H7 (cell line): ENCODE data around the gene STARD6. TPM values are rescaled to one million over a fixed set of nuclear protein-coding genes. Genes with fewer than 3 reads are reported as not detected.
"Not testable (repeated sequence)": the region's sequence is repeated elsewhere in the genome, so short reads cannot be mapped to it uniquely, and the experiment has no call there.

Source experiments
- DNase-seq: peaks from one replicate; pipeline ENCODE4 v3.0.0; 2012
- H3K27me3 ChIP-seq: 2 replicates; pipeline ENCODE4 v1.6.0; 2011; ENCODE audit warnings: mild to moderate bottlenecking, low read length; ENCODE audit not compliant: control insufficient read depth, insufficient read depth
- H3K36me3 ChIP-seq: replicated peaks from 2 replicates; pipeline ENCODE4 v1.5.1; 2011; ENCODE audit warnings: low read length; ENCODE audit not compliant: control insufficient read depth, insufficient read depth
- H3K4me3 ChIP-seq: 2 replicates; pipeline ENCODE4 v1.5.1; 2011; ENCODE audit warnings: low read depth, mild to moderate bottlenecking, control low read depth, low read length, moderate library complexity; ENCODE audit not compliant: insufficient read depth
- total RNA-seq: library from RNA; depleted of rRNA; stranded (reverse); fragments of >200 nt; shearing (Covaris generic); gene quantifications from 2 replicates; pipeline ENCODE4 v1.2.3, GENCODE V29; 2014; rRNA removed

Gene STARD6, protein sequence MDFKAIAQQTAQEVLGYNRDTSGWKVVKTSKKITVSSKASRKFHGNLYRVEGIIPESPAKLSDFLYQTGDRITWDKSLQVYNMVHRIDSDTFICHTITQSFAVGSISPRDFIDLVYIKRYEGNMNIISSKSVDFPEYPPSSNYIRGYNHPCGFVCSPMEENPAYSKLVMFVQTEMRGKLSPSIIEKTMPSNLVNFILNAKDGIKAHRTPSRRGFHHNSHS
- total RNA-seq = not detected in 2 replicates

DNA sequence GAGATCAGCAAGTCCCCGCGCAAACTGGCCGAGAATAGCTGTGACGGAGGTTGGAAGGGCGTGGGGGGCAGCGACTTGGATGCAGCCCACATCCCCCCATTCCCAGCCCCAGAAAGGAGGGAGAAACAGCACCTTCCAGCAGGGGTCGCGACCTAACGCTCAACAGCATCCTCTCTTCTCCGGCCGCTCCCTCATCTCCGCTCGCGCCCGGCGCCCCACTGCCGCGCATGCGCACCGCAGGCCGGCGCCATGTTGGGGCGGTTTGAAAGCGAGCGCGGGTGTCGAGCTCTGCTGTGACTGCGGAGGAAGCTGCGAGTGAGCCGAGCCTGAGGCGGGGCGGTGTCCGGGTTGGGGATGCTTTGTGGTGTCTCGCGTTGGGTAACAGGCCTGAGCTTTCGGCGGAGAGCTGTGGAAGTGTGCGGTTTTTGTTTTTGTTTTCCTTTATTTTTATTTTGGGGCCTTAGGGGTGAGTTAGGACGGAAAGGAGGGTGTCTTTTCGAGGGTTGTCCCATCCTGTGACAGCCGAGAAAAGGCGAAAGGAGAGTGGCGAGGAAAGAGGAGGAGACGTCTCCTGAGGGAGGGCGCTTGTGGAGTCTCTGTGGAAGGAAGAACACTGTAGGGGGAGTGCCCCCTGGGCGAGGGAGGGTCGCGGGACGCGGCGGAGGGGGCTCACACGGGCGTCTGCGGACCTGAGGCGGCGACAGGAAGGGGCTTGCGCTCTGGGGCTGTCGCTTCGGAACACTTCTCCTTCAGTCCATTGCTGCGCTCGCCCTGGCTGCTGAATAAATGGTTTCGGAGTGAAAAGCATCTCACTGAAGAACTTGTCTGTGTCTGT lies at the start of gene STARD6, which contains the start of gene C18orf54:
Gene STARD6 (minus strand): TSS at position 199 of the 835 bp plus-strand sequence. CDS start 3,285 bp downstream, outside the sequence.
Gene C18orf54 (plus strand): TSS at position 247 of the 835 bp plus-strand sequence. CDS start 2,667 bp downstream, outside the sequence.
- Histone ChIP-seq H3K27me3 (no peaks in the 10 kb centered on the region), H3K4me3 (peak within 1 kb of the TSS; percentile 93), H3K36me3 (peaks cover 7% of the 10 kb centered on the region)
- DNase-seq = peak; percentile 92

DNA sequence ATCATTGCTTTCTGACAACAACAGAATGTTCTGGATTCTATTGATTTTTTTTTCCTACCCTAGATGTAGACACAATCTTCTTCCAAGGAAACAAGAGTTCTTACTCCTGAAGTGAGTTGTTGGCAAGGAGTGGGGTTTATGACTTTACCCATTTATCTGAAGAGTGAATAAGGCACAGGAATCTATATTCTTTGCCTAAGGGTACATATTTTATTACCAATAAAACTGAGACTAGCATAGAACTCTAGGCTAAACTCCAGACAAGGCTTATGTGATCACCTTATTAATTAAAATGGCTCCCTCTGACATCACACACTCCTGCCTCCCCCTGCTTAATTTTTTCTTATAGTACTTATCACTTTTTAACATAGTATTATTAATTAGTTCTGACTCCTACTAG lies 47.6 kb upstream of the STARD6 start:
- Histone ChIP-seq H3K4me3 (no peak overlapping the region), H3K36me3 (no peaks in the 10 kb centered on the region), H3K27me3 (no peaks in the 10 kb centered on the region)
- DNase-seq = no peak

DNA sequence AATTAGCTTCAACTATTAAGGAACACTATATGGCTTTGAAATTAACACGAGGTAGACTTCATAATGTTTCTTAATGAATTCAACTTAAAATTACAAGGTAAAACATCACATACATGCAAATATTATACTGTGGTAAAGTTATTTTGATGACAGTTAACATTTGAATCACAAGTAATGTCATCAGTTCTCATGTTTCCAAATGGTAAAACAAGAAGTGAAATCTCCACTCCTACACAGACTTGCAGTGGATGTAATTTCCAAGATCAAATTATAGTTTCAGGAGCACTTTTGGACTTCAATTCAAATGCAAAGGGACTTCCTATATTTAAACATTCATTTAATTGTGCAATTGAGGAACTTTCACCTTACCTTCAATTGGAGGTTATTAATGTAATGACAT lies 39.1 kb upstream of the STARD6 start:
- no peak overlapping the region for H3K4me3 ChIP-seq
- DNase-seq = no peak
- no peaks in the 10 kb centered on the region for H3K36me3 ChIP-seq
- H3K27me3 ChIP-seq = no peaks in the 10 kb centered on the region

DNA sequence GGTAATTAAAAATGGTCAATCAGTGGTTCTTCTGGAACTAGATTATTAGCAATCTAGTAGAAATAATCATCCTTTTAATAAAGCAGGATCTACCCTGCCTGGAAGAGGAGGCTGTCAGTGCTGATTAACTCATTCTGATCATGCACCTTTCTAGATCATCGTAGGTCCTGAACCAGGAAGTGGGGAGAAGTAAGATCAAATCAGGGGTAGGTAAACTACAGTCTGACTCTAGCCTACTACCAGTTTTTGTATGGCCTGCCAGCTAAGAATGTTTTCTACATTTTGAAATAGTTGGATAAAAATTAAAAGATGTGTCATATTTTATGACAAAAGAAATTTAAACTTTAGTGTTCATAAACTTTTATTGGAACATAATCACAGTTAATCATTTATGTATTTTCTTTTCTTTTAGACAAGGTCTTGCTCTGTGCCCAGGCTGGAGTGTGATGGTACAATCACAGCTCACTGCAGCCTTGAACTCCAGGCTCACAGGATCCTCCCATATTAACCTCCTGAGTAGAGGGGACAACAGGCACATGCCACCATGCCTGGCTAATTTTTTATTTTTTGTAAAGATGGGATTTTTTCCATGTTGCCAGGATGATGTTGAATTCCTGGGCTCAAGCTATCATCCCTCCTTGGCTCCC lies 36.1 kb upstream of the STARD6 start:
- DNase-seq = no peak
- no peaks in the 10 kb centered on the region for H3K27me3 ChIP-seq
- H3K36me3 ChIP-seq = no peaks in the 10 kb centered on the region
- no peak overlapping the region for H3K4me3 ChIP-seq

DNA sequence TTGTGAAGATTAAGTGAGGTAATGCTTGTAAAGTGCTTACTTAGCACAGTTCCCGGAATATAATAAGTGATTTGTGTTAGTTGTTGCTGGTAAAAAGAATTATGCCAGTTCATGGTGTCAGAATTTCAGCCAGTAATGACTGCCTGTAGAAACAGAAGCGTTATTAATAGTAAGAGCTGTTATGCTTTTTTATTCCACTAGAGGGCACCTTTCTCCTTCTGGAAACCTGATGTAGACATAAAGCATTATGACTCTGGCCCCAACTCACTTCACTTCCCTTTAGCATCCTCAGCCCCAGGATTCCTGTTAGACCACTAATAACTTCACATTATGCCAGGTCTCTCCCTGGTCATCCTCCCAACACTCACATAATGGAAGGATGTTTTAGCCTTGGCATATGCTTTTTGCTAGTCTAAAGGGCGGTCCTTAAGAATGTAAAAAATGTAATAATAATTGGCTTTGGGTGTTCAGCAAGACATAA lies 34.9 kb upstream of the STARD6 start:
- H3K4me3 ChIP-seq = no peak overlapping the region
- H3K27me3 ChIP-seq = no peaks in the 10 kb centered on the region
- peak; percentile 49 for DNase-seq
- no peaks in the 10 kb centered on the region for H3K36me3 ChIP-seq

DNA sequence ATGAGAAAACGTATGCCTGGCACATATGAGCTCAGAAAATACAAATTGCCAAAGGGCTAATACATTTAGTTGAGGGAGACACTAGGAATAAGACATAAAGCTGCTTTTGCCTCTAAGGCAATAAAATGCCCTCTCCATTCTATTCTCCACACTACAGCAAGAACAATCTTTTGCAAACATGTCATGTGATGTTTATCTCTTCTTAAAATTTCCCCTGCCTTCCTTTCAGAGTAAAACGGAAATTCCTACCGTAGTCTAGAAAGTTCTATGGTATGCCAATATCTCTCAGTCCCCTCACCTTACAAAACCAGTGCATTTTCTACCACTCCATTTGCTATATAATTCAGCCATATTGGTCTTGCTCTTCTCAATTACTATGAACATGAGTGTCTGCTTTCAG lies 33.2 kb upstream of the STARD6 start:
- H3K27me3 ChIP-seq = no peaks in the 10 kb centered on the region
- H3K4me3 ChIP-seq = no peak overlapping the region
- H3K36me3 ChIP-seq = no peaks in the 10 kb centered on the region
- DNase-seq = no peak

DNA sequence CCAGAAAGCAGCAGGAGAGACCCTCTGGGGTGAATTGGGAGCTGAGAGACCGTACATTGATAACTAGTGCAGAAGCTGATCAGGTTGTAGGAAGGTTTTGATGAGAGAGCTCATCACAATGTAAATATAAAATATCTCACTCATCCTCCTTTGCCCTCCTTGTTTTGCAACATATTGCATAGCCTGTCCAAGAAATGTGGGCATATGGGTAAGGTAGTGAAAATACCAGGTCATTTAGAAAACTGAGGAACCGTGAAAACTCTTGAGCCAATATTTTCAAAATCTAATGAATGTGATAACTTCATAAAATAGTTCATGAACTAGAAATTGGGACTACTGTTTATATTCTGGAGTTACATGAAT lies 31.5 kb upstream of the STARD6 start:
- DNase-seq = no peak
- Histone ChIP-seq H3K27me3 (no peaks in the 10 kb centered on the region), H3K4me3 (no peak overlapping the region), H3K36me3 (no peaks in the 10 kb centered on the region; the same call in 1 of the 2 replicates)

DNA sequence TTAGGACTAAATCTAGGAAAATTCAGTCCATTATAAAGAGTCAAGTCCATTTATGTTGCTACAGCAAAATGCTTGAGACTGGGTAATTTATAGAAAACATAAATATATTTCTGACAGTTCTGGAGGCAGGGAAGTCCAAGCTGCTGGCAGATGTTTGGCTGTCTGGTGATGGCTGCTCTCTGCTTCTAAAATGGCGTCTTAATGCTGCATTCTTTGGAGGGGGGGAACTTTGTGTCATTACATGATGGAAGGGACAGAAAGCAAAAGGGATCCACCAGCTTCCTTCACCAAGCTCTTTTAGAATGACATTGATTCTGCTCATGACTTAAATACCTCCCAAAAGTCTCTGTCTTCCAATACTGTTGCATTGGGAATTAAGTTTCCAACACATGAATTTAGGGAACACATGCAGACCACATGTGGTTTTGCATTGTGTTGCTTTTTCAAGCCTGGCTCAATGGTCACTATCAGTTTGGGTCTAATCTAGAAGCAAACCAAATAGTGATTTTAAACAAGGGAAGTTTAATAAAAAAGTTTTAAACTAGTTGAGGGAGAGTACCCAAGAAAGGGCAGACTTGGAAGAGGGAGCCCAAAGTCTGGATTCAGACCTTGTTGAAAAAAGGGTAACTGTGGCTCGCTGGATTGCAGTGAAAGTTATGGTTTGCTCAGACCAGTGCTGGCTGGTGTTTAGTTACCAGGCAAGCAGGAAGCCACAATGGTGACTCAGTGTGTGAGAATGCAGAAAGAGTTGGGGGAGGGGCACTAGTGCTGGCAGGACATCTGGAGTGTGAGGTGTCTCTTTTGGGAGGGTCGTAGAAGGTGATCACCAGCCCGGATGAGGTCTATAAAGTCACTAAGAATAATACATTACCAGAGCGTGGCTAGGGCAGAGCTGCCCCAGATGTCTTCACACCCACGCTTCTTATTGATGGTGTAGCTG lies 30.8 kb upstream of the STARD6 start:
- H3K36me3 ChIP-seq = no peaks in the 10 kb centered on the region; the same call in 1 of the 2 replicates
- no peak overlapping the region for H3K4me3 ChIP-seq
- peak; percentile 47 for DNase-seq
- no peaks in the 10 kb centered on the region for H3K27me3 ChIP-seq

DNA sequence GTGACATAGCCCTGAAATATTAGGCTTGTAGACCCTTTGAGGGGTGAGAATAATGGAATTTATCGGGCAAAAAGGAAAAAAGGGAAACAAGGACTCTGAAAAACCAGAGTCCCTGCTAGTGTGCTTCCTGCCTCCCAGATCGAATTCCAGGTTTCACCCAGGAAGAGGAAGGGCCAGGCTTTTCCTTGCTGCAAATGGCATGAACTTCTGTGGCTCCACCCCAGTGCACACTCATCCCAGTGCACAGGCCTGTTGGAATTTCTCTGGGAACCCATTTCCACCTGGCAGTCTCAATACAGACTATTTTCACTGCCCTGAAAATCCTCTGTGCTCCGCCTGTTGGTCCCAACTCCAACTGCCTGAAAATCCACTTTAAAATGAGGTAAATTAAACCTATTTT lies 30.0 kb upstream of the STARD6 start:
- H3K27me3 ChIP-seq = no peaks in the 10 kb centered on the region
- DNase-seq = no peak
- H3K36me3 ChIP-seq = no peaks in the 10 kb centered on the region; the same call in 1 of the 2 replicates
- H3K4me3 ChIP-seq = no peak overlapping the region

DNA sequence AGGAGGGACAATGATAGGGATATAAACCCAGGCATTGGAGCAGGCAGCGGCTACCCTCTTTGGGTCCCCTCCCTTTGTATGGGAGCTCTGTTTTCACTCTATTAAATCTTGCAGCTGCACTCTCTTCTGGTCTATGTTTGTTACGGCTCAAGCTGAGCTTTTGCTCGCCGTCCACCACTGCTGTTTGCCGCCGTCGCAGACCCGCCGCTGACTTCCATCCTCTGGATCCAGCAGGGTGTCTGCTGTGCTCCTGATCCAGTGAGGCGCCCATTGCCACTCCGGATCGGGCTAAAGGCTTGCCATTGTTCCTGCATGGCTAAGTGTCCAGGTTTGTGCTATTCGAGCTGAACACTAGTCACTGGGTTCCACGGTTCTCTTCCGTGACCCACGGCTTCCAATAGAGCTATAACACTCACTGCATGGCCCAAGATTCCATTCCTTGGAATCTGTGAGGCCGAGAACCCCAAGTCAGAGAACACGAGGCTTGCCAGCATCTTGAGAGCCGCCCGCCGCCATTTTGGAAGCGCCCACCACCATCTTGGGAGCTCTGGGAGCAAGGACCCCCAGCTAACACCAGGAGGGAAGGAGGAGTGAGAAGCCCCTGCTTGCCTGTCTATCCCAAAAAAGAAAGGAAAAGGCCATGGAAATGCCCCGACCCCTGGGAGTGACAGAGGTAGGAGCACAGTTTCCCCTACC lies 29.3 kb upstream of the STARD6 start:
- not testable (repeated sequence) for H3K27me3 ChIP-seq, H3K4me3 ChIP-seq, H3K36me3 ChIP-seq, DNase-seq

DNA sequence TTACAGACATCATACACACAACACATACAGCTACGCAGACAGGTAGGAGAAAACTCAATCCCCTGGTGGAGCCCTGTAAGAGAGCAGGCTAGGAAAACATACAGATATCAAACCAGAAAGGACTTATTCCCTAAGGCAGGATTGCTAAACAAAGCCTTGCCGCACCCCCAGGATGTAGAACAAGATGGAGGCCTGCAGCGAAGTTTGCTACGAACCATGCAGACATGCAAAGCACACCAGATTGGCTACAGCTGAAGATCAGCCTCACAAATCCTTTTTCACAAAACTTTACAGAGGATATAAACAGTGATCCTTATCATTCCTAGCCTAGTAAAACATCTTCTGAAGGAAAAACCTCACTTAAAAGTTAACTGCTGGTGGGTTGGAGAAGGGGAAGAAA lies 28.4 kb upstream of the STARD6 start:
- no peak for DNase-seq
- H3K4me3 ChIP-seq = no peak overlapping the region
- H3K36me3 ChIP-seq = no peaks in the 10 kb centered on the region; the same call in 1 of the 2 replicates
- no peaks in the 10 kb centered on the region for H3K27me3 ChIP-seq

DNA sequence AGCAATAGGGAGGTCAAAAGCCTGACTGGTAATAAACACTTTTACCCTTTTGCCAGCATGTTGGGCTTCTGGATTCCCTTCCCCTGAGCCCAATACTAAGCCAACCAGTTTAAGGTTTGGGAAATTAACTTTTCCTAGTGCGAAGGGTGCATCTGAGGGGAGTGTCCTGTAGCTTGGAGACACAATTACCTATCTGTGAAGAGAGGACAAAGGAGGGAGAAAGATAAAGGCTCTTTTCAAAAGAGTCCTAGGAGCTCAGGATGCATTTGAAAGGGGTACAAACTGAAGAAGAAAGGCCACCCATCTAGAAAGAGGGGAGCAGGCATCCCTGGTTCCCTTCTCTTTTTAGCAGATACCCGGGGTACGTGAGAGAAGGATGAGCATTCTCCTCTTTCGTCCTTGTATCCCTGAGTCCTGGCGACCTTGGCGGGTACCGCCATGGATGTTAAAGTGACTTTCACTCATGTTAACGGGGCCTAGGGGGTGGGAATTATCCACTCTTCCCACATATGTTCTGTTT lies 25.1 kb upstream of the STARD6 start:
- H3K36me3 ChIP-seq = no peaks in the 10 kb centered on the region; the same call in none of the 2 replicates
- no peak overlapping the region for H3K4me3 ChIP-seq
- DNase-seq = peak; percentile 29
- no peaks in the 10 kb centered on the region for H3K27me3 ChIP-seq

DNA sequence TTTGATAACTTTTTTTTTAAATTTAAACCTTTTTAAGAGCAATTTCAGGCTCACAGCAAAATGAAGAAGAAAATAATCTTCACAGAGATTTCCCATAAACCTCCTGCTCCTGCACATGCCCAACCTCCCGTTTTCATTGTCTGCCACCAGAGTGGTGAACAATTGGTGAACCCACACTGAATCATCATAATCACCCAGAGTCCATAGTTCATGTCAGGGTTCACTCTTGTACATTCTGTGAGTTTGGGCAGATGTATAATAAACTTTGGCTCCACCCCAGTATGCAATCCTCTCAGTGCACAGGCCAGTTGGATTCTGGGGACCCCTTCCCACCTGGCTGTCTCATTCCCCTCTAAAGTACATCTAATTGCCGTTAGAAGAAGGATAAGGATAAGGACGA lies 24.4 kb upstream of the STARD6 start:
- H3K4me3 ChIP-seq = no peak overlapping the region
- no peaks in the 10 kb centered on the region for H3K27me3 ChIP-seq
- H3K36me3 ChIP-seq = no peaks in the 10 kb centered on the region; the same call in none of the 2 replicates
- DNase-seq = no peak
